GM21515 (cell line): ENCODE measurements around the gene MED13L.

Experiments
- ATAC-seq: cut with Tn5 transposase; IDR thresholded peaks from one replicate; pipeline ENCODE4 v1.9.1; 2021; ENCODE audit not compliant: unreplicated experiment

Gene MED13L

GRCh38 chr12:116157845-116158267 lies 119.6 kb downstream of the MED13L start:
- no peak for ATAC-seq

DNA sequence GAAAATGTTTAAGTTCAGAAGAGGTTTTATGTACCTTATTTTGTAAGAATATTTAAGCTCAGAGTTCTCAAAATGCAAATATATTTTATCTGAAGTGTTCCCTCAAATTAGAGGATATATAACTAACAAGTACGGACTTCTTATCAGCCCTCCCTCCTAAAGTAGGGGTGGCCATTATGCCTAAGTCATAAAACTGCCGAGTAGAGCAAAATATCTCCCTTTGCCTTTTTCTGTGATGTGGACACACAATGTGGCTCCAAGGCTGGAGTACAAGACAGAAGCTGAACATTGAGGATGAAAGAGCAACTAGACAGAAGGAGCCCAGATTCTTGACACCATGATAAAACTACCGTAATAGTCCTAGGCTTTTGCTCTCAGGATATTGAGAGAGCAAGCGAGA lies 120.9 kb downstream of the MED13L start:
- no peak for ATAC-seq

GRCh38 chr12:116155383-116155782 lies 122.1 kb downstream of the MED13L start:
- no peak for ATAC-seq

GRCh38 chr12:116153983-116154382 lies 123.5 kb downstream of the MED13L start:
- ATAC-seq: no peak

- ATAC-seq: no peak
These were observed 124.4 kb downstream of the MED13L start for GRCh38 chr12:116153113-116153512.

DNA sequence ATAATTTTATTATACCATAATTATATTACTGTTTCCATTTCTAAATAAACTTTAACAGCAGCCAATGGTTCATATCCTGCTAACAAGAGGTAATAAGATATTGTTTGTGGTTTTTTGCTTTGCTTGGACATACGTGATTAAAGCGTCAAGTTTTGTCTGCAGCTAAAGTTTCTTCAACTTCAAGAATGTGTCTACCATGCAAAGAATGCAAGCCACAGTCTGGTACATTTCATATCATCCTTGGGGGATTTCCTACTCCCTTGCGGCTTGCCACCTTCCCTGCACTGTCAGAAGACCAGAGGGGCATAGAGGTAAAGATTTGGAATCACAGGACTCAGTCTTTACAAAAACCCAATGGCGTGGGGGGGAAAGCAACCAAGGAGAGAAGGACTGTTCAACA lies 125.2 kb downstream of the MED13L start:
- ATAC-seq: no peak

GRCh38 chr12:116150452-116150851 lies 127.0 kb downstream of the MED13L start:
- no peak for ATAC-seq

DNA sequence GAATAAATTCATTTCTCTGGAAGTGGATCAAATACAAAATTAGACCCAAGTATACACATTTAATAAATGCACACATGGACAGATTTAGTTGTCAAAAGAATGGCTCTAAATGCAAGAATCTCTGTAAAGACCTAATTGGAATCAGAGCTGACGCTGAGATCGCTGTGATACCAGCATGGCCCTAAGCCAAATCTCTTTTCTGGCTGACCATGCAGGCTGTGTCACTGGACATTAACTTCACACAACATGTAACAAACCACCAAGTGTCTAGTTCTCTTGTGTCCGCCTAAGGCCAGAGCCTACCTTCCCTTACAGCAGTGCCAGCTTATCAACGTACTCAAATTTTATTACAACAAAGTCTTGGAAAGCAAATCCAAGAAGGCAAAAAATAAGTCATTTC lies 127.5 kb downstream of the MED13L start:
- no peak for ATAC-seq

DNA sequence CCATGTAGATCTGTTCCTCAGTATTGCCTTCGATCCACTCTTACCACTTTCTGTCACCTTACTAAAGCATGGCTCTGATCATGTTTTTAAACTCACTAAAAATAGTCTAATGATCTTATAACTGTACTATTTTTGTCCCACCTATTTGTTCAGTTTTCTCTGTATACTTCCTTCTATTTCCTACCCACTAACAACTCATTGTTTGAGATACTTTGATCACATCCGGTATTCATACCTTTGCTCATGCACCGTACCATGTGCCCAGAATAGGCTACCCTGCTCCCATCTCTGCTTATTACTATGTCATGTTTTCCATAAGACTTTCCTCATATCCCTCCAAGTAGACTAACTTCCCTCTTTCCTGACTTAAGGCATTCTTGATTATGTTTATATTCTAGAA lies 128.6 kb downstream of the MED13L start:
- ATAC-seq: no peak

DNA sequence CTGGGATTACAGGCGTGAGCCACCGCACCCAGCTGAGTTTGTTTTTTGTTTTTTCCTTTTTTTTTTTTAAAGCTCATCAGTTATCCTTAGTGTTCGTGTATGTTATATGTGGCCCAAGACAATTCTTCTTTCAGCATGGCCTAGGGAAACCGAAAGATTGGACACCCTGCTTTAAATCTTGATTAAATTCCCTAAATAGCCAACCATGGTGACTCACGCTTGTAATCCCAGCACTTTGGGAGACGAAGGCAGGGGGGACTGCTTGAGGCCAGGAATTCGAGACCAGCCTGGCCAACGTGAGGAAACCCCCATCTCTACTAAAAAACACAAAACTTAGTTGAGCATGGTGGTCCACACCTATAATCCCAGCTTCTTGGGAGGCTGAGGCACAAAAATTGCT lies 131.1 kb downstream of the MED13L start:
- ATAC-seq: no peak

GRCh38 chr12:116145451-116145850 lies 132.0 kb downstream of the MED13L start:
- no peak for ATAC-seq

DNA sequence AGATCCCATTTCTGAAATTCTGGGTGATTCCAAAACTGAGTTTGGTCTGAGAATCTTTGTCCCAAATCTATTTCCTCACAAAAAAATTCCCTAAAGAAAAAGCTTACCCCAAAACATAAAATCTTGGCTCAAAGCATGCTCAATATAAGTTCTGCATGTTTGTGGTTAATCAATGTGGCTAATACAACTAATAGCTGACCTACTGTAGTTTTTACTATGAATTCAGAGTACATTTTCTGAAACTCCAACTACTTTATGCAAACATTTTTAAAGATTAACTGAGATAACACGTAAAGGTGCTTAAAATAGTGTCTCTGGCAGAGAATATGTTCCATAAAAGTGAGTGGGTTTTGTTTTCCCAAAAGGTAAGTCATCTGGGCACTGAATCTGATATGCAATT lies 133.1 kb downstream of the MED13L start:
- no peak for ATAC-seq

DNA sequence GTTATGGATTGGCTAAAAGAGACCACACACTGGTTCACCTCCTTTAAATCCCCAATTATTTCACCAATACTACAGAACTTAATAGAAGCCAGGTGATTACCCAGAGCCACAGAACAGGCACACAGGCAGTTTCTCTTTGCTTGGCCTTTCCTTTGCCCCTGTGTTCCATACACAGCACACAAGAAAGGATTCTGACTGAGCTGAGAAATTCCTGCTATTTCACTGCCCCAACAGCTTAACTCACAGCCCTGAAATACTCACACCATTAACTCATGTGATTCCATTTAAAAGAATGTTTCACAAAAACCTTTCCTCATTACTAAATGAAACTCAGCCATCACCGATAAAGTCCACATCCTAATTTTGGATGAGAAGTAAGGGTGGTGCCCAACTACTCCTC lies 133.6 kb downstream of the MED13L start:
- ATAC-seq: peak; percentile 35

GRCh38 chr12:116142936-116143898 lies 134.3 kb downstream of the MED13L start:
- ATAC-seq: peak; percentile 41

DNA sequence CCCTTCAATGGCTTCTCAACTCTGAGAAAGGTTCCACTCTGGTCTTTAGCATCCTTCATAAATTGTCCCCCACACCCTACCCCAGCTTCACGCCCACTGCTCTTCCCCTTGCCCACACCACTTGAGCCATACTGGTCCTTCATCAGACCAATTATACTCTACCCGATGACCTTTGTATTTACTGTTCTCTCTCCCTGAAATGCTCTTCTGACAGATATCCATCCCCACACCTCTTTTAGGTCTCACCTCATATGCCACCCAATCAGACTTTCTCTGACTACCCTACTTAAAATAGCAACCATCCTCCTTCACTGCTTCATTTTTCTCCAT lies 135.7 kb downstream of the MED13L start:
- ATAC-seq: no peak

GRCh38 chr12:116141110-116141832 lies 136.2 kb downstream of the MED13L start:
- no peak for ATAC-seq

GRCh38 chr12:116140529-116140928 lies 137.0 kb downstream of the MED13L start:
- ATAC-seq: no peak

GRCh38 chr12:116138781-116139180 lies 138.7 kb downstream of the MED13L start:
- ATAC-seq: no peak

GRCh38 chr12:116138364-116138763 lies 139.1 kb downstream of the MED13L start:
- ATAC-seq: no peak

DNA sequence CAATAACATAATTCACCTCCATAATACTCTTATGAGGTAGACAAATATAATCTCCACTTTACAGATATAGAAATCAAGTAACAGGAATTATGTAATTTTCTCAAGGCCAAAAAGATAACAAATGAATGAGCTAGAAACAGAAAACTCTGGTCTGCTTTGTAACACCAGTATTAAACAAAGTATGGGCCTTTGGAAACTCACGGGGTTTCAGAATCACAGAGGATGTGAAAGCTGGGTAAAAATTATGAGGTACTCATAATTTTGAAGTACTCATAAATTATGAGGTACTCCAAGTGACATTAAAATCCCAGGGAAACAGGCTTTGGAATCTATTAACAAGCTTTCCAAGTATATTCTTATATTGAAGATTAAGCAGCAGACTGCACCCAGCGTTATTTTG lies 140.2 kb downstream of the MED13L start:
- no peak for ATAC-seq

GRCh38 chr12:116136340-116136739 lies 141.2 kb downstream of the MED13L start:
- no peak for ATAC-seq

DNA sequence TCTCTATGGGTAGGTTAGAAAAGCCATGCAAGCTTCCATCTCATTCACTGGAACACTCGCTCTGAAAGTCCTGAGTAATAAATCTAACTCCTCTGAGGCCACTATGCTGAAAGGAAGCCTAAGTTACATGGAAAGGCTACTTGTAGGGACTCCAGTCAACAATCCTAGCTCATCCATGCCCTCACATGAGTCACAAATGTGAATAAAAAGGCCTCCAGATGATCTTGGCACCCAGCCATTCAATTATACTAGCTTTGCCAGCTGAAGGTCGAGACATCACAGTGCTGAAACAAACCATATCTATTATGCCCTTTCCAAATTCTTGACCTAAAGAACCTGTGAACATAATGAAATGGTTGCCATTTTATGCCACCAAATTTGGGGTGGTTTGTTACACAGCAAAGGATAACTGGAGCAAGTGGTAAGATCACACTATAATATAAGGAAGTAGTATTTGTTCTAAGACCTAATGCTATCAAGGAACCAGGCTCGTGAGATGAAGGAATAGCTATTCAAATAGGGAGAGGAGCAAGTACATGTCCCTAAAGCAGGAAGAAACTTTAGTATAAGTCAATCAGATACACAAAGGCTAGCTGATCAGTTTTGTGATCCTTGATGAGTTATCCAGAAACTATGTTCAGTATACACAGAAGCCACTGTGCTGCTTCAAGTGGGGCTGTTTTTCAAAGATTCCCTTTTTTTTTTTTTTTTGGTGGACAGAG lies 142.1 kb downstream of the MED13L start:
- no peak for ATAC-seq
